Measurements from ENCODE around the gene MICAL1. TPM values are rescaled to one million over a fixed set of nuclear protein-coding genes. Genes with fewer than 3 reads are reported as not detected.

The MICAL1 gene
- total RNA-seq, 1 experiment from 2014 or later, result 9.1 TPM

GRCh38 chr6:109446541-109446940 lies 9.0 kb downstream of the MICAL1 start:
- BruUV-seq (replicated peaks), result no TSS peak
- Histone ChIP-seq H3K9me2 (replicated peaks; ENCODE audit: low read length) (no peaks in the 10 kb centered on the region), H3K9ac (ENCODE audit: low read length) (no peak overlapping the region), H3K27me3 (ENCODE audit: low read length) (no peaks in the 10 kb centered on the region), H3K36me3 (ENCODE audit: low read depth, low read length) (no peaks in the 10 kb centered on the region), H3F3A (ENCODE audit: low read length, unreplicated experiment) (no peaks in the 10 kb centered on the region), H3K4me1 (ENCODE audit: insufficient read depth, low read length) (peaks cover 6% of the 10 kb centered on the region; the same call in 1 of the 2 replicates), H3K4me2 (ENCODE audit: low read length) (no peak overlapping the region), H3K79me2 (ENCODE audit: low read length) (peaks cover 9% of the 10 kb centered on the region), H4K20me1 (ENCODE audit: low read length) (no peaks in the 10 kb centered on the region), H3K4me3 (ENCODE audit: low read length) (no peak overlapping the region), H3K9me3 (ENCODE audit: low read length) (no peaks in the 10 kb centered on the region), H3K27ac (ENCODE audit: low read length) (no peak overlapping the region), H2AFZ (ENCODE audit: low read length) (no peak overlapping the region)
- TF ChIP-seq EZH2phosphoT487 (IDR thresholded peaks at IDR 0.05; ENCODE audit: borderline replicate concordance, low read length), result no peak
- TF ChIP-seq EZH2 (IDR thresholded peaks at IDR 0.05; ENCODE audit: low read length, unreplicated experiment), result no peak
- no peak for TF ChIP-seq CTCF (conservative IDR thresholded peaks at IDR 0.05; ENCODE audit: low read depth, low read length)
- intact Hi-C loops (cut with micrococcal nuclease), result no loop called here
- no peak for DNase-seq
- ATAC-seq, result no peak
- ChIA-PET POLR2A (ENCODE audit: unreplicated experiment) (no interaction called here), CTCF (no interaction called here)

GRCh38 chr6:109446072-109446471 lies 9.5 kb downstream of the MICAL1 start:
- CTCF ChIA-PET, result no interaction called here
- no peak overlapping the region for H2AFZ ChIP-seq (ENCODE audit: low read length)
- ATAC-seq, result no peak

More at GRCh38 chr6:109446072-109446471, 9.5 kb downstream of the MICAL1 start:
- intact Hi-C loops (cut with micrococcal nuclease), result no loop called here
- no peak for DNase-seq
- Histone ChIP-seq H3K4me3 (ENCODE audit: low read length) (no peak overlapping the region), H3K9me3 (ENCODE audit: low read length) (no peaks in the 10 kb centered on the region), H3K27me3 (ENCODE audit: low read length) (no peaks in the 10 kb centered on the region), H3K36me3 (ENCODE audit: low read depth, low read length) (no peaks in the 10 kb centered on the region), H3K27ac (ENCODE audit: low read length) (no peak overlapping the region), H3K4me1 (ENCODE audit: insufficient read depth, low read length) (peaks cover 9% of the 10 kb centered on the region; the same call in 1 of the 2 replicates), H4K20me1 (ENCODE audit: low read length) (no peaks in the 10 kb centered on the region), H3F3A (ENCODE audit: low read length, unreplicated experiment) (no peaks in the 10 kb centered on the region), H3K9ac (ENCODE audit: low read length) (no peak overlapping the region), H3K9me2 (replicated peaks; ENCODE audit: low read length) (no peaks in the 10 kb centered on the region), H3K4me2 (ENCODE audit: low read length) (no peak overlapping the region), H3K79me2 (ENCODE audit: low read length) (peaks cover 14% of the 10 kb centered on the region)
- POLR2A ChIA-PET (ENCODE audit: unreplicated experiment), result no interaction called here
- TF ChIP-seq EZH2 (IDR thresholded peaks at IDR 0.05; ENCODE audit: low read length, unreplicated experiment) (no peak), EZH2phosphoT487 (IDR thresholded peaks at IDR 0.05; ENCODE audit: borderline replicate concordance, low read length) (no peak), CTCF (conservative IDR thresholded peaks at IDR 0.05; ENCODE audit: low read depth, low read length) (no peak)
- BruUV-seq (replicated peaks), result no TSS peak

Data from PC-3 (cell line).